ENCODE data around the gene COG3.

The COG3 gene

DNA sequence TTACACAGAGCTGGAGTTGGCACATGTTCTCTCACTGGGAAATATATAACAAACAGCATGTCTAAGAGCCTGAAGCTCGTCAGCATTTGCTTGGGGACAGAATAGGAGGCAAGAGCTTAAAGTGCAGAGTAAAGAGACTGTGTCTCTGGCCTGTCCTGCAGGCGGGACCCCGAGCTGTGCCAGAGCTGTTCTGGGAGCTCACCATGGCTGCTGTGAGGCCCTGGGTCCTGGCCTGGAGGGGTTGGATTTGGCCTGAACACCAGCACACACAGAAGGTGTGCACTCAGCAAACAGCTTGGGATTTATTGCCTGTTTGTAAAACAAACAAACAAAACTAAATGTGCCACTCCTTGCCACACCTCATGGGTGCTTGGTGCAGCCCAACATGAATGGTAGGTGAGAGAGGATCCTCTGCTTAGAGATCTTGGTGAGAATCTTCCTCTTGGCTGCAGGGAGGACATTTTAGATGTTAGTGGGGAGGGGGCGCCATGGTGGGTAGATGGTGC is 89.9 kb downstream of the COG3 start:
- DNase-seq = no peak

DNA sequence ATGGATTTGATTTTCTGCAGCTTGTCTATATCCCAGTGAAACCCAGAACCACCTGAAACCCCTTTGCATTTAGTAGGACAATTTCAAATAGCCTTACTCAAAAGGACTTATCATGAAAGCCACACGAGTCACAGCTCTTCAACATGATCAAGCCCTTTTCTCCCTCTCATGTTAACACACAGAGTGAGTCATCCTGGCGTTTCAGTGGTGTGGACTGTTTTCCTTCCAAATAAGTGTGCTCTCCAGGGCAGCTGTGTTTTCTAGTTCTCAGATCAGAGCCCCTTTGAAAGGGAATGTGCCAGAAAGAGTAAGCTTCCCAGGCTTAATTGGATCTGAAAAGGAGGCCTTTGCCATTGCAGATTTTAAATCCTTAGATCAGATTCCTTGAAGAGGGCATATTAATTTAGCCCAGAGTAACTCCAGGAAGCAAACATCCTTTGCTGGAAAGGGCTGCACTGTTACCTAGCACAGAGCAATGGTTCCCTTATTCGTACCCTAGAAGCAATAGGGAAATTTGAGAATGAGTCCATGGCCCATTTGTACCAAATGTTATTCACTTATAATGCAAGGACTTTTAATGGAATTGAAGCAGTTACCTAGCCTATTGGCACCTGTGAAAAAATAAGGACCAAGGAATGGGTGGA is 99.5 kb downstream of the COG3 start:
- DNase-seq = no peak

DNA sequence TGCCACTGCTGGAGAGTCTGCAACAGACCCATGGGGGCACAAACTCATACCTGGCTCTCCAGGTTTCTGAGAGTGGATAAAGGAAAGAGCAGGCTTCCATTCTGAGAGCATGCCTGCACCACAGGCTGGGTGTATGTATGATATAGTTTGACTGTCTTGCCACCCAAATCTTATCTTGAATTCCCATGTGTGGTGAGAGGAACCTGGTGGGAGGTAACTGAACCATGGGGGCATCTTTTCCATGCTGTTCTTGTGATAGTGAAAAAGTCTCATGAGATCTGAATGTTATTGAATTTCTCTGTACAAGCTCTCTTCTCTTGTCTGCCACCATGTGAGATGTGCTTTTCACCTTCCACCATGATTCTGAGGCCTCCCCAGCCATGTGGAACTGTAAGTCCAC is 100.6 kb downstream of the COG3 start:
- no peak for DNase-seq

DNA sequence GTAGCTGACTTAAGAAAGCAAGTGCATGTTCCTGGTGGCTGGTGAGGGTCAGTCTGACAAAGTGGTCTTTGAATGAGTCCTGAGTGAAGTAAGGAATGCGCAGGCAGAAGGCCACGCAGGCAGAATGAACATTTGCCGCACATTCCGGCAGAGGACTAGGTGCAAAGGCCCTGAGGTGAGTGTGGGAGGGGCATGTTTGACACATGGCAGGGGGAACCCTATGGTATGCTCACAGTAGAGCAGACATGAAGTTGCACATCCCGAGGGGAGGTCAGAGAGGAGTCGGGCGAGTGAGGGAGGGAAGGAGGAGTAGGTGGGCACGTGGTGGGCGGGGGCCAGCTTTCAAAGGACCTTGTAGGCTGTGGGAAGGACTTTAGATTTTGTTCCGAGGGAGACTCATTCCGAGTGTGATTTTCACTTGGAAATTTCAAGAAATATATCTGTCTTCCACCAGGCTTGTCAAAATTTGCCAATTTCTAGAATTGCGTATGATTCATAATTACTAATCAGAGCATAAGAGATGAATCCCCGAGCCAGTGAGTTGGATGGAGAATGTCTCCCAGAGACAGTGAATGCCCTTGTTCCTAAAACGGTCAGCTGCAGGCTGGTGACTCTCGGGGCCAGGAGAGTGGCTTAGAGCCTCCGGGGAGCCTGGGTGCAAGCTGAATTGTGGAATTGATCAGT is 110.5 kb downstream of the COG3 start:
- DNase-seq = no peak

DNA sequence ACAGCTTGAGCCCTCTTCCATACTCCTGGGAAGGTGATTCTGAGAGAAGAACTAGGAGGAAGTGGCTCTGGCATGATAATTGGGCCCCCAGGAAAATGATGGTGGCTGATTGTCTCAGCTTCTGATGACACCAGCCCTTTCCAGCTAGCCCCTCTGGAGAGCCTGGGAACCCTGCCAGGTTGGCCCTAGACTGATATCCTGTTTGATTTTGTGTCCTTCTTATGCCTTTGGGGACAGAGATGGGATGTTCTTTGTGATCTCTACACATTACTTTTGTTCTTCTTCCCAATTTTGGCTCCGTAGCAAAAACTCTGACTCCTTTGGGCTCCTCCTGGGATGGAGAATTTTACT is 111.1 kb downstream of the COG3 start:
- no peak for DNase-seq

DNA sequence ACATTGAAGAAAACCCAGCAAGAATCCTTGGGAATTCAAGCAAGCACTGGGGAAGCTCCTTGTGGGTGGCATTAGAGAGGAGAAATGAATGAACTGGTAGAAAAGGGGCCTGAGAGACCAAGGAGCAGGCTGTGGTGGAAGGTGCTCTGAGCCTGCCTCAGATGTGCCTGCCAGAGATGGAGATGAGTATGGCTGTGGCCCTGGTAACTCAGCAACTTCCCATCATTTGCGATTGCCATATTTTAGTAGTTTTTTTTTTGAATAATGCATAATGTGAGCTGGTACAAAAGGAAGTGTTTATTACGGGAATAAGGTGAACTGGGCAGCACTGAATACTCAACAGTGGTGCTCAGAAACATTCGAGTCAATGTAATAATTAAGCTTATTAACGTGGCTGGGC is 111.7 kb downstream of the COG3 start:
- no peak for DNase-seq

DNA sequence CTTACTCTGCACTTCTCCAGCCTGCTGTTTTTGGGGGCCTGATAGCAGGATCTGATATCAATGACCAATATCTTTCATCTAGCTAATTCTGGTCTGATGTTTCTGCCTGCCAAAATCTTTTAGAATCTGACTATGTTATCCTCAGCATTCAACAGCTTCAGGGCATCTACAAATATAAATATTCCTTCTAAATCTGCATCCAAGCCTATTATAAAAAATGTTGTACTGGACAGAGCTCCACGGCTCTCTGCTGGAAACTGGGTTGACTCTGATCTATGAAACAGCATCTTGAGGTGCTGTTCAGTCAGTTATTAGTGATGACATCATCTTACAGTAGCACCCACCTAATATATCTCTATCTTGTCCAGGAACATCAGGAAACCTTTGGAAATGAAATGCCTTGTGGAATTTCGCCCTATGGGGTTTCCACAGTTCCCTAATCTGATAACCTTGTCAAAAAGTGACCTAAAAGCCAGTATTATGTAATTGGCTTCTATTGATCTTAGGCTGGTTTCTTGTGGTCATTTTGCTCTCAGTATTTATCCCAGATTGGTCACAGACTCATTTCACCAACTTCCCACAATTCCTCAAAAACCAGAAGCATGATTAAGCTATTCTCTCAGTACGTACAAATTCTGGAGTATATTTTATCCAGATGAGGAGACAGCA is 117.8 kb downstream of the COG3 start:
- DNase-seq = no peak

DNA sequence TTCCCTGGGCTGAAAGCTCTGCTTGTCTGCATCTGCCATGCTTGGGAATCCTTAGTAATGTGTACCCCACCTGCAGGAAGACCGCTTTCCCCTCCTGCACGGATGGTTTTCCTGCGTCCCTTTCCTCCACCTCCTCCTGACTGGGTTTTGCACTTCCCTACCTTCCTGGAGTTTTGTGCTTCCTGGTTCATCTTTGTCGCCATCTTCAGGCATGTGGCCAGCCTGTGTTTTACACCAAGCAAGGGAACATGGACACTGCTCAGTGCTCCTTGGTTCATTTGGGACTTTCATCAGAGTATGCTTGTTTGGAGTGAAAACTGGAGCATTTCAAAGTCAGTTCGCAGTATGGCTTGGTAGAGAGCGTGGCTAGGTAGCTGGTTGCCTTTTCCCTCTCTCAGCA is 120.1 kb downstream of the COG3 start:
- no peak for DNase-seq
